GM19099 (cell line): ENCODE measurements around the gene LGALS7.

Source experiments
- POLR2A ChIP-seq: IDR thresholded peaks from 3 replicates; pipeline ENCODE4 v1.6.1; 2011; ENCODE audit warnings: low read depth; ENCODE audit not compliant: insufficient read length; ENCODE audit errors: extremely low read depth

Gene LGALS7

DNA sequence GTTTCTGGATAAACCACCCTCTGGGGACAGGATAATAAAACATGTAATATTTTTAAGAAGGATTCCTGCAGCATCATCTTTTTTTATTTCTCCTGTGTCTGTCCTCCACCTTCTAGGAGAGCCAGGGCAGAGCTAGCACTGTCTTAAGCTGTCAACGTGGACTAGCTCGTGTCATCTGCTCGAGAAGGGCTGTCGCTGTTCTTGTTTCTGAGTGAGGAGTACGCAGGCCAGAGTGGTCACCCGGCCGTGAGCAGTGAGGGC, 42.9 kb downstream of the LGALS7 start:
- no peak for TF ChIP-seq POLR2A

DNA sequence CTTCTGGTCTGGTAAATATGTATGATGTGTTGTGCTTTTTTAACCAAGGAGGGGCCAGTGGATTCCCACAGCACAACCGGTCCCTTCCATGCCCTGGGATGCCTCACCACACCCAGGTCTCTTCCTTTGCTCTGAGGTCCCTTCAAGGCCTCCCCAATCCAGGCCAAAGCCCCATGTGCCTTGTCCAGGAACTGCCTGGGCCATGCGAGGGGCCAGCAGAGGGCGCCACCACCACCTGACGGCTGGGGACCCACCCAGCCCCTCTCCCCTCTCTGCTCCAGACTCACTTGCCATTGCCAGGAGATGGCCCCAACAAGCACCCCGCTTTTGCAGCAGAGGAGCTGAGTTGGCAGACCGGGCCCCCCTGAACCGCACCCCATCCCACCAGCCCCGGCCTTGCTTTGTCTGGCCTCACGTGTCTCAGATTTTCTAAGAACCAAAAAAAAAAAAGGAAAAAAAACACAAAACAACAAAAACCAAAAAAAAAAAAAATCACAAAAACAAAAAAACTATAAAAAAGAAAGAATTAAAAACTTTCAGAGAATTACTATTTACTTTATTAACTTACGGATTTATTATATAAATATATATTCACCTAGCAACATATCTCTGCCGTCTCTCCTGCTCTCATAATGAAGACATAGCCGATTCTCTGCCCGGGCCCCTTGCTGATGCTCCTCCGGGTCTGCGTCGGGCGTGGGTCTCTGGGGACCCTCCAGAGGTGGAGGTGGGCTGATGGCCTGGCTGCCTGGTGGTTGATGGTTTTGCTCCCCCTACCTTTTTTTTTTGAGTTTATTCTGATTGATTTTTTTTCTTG, 43.5 kb downstream of the LGALS7 start:
- TF ChIP-seq POLR2A: no peak

DNA sequence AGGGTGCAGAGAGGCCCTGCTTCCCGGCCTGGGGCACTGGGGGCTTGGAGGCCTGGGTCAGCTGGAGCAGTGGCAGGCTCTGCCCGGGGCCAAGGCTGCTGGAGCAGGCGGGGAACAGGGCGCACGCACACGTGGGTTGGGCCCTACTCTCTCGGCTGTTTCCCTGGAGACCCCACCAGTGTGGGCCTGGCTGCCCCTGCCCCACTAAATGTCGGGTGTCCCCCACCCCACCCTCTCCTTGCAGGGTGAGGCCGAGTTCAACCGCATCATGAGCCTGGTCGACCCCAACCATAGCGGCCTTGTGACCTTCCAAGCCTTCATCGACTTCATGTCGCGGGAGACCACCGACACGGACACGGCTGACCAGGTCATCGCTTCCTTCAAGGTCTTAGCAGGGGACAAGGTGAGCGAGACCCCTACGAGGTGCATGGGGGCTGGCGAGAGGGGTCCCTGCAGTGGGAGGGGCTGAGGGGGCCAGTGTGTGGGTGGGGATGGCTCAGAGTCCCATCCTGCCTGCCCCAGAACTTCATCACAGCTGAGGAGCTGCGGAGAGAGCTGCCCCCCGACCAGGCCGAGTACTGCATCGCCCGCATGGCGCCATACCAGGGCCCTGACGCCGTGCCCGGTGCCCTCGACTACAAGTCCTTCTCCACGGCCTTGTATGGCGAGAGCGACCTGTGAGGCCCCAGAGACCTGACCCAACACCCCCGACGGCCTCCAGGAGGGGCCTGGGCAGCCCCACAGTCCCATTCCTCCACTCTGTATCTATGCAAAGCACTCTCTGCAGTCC, 44.4 kb downstream of the LGALS7 start:
- TF ChIP-seq POLR2A: no peak

DNA sequence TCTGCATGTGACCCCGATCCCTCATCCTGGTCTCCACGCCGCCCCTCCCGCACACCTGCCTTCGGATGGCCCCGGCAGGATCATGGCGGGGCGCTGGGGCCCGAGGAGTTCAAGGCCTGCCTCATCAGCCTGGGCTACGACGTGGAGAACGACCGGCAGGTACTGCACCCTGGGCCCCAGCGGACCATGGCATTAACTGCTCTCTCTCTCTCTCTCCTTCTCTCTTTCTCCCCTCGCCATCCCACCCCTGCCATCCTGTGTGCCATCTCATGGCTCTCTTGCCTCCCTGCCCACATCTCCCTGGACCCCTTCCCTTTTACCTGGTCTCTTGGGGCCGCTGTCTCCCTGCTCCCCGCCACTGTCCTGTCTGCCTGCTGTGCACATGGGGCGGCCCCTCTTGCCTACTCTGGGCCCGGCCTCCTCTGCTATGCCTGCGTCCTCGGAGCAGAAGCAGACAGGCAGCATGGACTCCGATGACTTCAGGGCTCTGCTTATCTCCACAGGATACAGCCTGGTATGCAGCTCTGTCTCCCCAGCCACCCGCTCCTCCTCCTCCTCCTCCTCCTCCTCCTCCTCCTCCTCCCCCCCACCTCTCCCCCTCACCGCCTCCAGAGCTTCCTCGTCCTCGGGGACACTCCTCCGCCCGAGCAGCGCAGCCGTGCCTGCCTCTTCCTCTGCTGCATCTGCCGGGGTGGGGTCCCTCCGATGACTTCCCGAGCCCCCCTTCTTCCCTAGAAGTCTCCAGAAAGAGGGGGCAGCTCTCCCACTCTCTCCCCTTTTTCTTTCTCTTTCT, 45.3 kb downstream of the LGALS7 start:
- no peak for TF ChIP-seq POLR2A

DNA sequence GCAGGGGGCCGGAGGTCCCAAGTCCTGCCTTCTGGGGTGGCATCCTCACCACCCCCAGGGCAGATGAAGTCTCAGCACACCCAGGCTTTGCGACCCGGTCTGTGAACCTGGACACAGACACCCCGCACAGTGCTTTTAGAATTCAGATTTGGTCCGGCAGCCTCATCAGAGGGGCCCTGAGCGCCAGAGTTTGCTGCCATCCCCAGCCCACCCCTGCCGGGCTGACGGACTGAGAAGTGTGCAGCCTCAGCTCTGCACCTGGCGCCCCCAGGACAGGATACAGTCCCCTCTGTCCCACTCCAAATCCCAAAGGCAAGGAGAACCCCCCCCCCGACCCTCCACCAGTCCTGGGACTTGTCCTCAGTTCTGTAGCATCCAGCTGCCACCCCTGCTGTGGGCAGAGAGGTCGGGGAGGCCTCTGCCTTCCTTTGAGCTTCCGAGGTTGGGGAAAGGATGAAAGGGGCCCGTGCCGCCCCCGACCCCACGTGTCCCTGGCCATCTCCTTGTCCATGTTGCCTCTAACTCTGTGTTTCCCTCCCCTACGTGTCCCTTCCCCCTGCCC, 45.9 kb downstream of the LGALS7 start:
- TF ChIP-seq POLR2A: no peak

DNA sequence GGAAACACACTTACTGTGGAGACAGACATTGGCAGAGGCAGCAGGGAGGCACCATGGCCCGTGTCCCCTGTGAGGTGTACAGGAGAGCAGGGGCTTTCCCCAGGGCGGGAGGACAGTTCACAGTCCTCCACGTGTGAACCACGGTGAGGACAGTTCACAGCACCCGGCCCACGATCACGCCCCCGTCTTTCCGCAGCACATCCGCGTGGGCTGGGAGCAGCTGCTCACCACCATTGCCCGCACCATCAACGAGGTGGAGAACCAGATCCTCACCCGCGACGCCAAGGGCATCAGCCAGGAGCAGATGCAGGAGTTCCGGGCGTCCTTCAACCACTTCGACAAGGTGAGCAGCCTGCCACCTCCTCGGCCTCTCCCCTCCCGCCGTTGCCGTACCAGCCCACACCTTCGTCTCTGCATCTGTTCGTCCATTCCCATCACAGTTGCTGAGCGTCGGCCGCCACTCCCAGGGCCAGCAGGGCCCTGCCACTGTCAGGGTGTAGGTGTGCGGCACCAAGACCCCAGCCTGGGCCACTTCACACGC, 46.5 kb downstream of the LGALS7 start:
- no peak for TF ChIP-seq POLR2A

DNA sequence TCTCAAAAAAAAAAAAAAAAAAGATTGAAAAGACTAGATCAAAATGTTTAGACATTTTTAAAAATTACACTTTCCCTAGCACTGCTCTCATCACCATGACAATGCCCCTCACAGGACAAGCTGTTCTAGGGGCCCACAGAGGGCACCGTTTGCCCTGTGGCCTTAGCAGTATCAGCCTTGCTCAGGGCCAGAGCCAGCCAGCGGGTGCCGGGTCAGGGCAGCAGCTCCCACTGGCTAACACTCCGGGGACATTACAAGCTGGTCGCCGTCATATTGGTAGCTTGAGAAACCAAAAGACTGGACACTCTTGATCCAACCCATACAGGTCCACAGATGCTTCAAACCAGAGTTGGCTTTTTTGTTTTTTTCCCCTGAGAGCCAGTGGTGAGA, 47.0 kb downstream of the LGALS7 start:
- TF ChIP-seq POLR2A: no peak

DNA sequence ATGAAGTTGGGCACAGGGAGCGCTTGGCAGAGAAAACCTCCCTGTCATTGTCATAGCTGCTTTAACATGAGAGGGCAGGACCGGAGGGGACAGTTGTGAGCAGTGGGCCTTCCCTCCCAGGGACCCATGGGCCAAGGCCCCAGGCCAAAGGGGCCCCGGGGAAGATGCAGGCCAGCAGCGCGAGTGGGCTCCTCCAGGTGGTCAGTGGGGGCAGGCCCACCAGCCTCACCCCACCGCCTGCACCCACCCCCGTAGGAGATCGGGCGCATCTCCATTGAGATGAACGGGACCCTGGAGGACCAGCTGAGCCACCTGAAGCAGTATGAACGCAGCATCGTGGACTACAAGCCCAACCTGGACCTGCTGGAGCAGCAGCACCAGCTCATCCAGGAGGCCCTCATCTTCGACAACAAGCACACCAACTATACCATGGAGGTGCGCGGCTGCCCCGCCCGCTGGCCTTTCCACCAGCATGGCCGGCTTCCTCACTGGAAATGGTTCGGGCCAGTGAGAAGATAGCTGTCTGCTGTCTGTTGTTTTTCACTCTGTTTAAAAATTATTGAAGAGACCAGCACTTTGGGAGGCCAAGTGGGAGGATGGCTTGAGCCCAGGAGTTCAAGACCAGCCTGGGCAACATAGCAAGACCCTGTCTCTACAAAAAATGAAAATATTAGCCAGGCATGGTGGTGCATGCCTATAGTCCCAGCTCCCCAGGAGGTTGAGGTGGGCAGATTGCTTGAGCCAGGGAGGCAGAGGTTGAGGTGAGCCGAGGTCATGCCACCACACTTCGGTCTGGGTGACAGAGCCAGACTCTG, 47.6 kb downstream of the LGALS7 start:
- no peak for TF ChIP-seq POLR2A

DNA sequence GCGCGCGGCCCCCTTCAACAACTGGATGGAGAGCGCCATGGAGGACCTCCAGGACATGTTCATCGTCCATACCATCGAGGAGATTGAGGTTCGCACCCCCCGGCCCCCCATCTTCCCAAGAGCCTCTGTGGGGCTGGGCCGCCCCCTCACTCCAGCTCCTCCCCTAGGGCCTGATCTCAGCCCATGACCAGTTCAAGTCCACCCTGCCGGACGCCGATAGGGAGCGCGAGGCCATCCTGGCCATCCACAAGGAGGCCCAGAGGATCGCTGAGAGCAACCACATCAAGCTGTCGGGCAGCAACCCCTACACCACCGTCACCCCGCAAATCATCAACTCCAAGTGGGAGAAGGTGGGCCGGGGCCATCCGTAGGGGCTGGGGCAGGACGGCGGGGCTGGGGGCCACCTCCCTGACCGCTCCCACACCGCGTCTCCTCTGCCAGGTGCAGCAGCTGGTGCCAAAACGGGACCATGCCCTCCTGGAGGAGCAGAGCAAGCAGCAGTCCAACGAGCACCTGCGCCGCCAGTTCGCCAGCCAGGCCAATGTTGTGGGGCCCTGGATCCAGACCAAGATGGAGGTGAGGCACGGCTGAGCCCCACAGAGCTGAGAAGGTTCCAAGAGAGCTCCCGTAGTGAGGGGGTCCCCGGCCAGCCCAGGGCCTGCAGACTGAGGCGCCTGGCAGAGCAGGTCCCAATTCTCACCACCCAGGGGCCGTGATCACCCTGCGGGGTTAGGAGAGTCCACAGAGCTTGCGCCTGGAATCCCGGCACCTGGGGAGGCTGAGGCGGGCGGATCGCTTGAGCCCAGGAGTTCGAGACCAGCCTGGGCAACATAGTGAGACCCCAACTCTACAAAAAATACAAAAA, 49.1 kb downstream of the LGALS7 start:
- TF ChIP-seq POLR2A: no peak

DNA sequence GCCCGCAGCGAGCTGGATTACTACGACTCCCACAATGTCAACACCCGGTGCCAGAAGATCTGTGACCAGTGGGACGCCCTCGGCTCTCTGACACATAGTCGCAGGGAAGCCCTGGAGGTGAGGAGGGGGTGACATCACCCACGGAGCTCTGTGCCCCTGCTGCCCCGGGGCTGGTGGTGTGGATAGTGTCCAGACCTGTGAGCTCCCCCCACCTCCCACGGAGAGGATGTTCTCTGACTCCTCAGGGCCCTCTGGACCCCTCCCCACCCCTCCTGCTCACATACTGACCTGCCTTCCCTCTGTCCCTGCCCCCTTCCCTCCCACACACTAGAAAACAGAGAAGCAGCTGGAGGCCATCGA, 49.7 kb downstream of the LGALS7 start:
- TF ChIP-seq POLR2A: no peak

DNA sequence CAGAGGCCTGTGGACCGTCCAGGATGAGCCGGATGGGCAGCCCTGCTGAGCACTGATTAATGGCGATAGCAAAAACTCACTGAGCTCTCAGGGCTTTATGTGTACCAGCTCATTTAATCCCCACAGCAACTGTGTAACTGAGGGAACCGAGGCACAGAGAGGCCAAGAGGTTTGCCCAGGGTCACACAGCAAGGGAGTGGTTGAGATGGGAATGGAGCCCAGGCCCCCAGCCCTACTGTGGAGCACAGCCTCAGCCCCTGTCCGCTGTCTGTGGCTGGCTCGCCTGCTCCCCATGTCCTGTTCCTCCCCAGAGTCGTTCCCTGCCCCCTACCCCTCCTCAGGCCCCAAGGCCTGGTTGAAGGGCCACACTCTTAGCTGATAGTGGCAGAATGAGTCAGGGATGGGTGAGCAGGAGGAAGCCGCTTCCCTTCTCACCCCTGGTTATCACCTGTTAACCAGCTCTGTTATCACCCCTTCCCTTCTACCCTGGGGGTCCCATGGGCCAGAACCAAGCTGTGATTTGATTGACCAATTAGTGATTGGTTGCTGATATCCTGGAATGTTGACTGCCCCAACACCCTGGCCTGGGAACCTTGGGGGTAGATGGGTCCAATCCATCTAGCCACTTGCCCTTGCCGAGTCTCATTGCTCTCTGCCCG, 50.2 kb downstream of the LGALS7 start:
- no peak for TF ChIP-seq POLR2A

DNA sequence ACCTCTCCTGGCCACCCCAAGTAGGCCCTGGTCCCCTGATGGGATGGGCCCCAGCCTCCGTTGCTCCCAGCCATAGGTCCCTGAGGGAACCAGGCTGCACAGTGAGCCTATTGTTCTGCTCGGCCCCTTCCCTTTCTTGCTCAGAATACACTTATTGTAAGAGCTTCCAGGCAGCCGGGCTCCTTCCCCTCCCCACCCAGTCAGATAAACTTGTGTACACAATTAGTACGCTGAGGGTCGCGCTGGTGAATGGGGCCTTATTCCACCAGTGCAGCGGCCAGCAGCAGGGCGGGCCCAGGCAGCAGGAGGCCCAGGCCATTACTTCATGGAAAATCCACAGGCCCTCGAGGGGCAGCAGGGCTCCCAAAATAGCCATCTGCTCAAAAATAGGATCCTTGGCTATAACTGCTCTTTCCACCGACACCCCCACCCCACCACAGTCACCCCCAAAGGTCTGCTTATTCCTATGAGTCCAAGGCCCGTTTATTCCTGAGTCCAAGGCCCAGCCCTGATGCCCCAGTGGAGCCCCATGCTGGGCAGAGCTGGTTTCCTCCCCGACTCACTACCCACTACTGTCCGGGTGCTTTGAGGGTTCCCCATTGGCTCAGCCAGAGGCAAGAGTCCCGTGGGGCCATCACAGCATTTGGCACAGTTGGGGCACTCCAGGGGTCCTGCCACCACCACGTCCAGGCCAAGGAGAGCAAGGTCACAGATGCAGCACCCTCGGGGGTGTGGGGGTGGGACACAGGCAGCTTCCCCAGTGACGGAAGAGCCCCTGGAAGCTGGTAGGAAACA, 51.1 kb downstream of the LGALS7 start:
- TF ChIP-seq POLR2A: no peak
